HG03108 (cell line): ENCODE results near the gene CLNK.

ENCODE experiments used
- ATAC-seq: cut with Tn5 transposase; IDR thresholded peaks from one replicate; pipeline ENCODE4 v1.9.1; 2021; ENCODE audit warnings: moderate library complexity; ENCODE audit not compliant: unreplicated experiment

The CLNK gene

GRCh38 chr4:10460313-10461047, 224.1 kb downstream of the CLNK start:
- ATAC-seq: no peak

- ATAC-seq: no peak
These were observed 225.3 kb downstream of the CLNK start for GRCh38 chr4:10459305-10459704.

- ATAC-seq: no peak
These were observed 226.4 kb downstream of the CLNK start for GRCh38 chr4:10458177-10458576.

- peak; percentile 68 for ATAC-seq
These were observed 227.2 kb downstream of the CLNK start, which contains the start of gene ZNF518B for GRCh38 chr4:10457255-10457801. ZNF518B (minus strand) TSS chr4:10457426; CDS start chr4:10446328, 11,098 bp downstream.

- ATAC-seq: peak; percentile 56
These were observed 227.8 kb downstream of the CLNK start for GRCh38 chr4:10456595-10457254.

GRCh38 chr4:10456260-10456594, 228.3 kb downstream of the CLNK start:
- no peak for ATAC-seq

- ATAC-seq: no peak
These were observed 229.4 kb downstream of the CLNK start for GRCh38 chr4:10455133-10455532.

- no peak for ATAC-seq
These were observed 229.8 kb downstream of the CLNK start for GRCh38 chr4:10454726-10455125.

- no peak for ATAC-seq
These were observed 230.4 kb downstream of the CLNK start for GRCh38 chr4:10454121-10454520.

- no peak for ATAC-seq
These were observed 235.6 kb downstream of the CLNK start for GRCh38 chr4:10448991-10449390.

- no peak for ATAC-seq
These were observed 241.6 kb downstream of the CLNK start for GRCh38 chr4:10442976-10443375.

- no peak for ATAC-seq
These were observed 243.1 kb downstream of the CLNK start for GRCh38 chr4:10441512-10441911.

- ATAC-seq: no peak
These were observed 245.6 kb downstream of the CLNK start for GRCh38 chr4:10438924-10439323.

GRCh38 chr4:10437735-10438134, 246.8 kb downstream of the CLNK start:
- no peak for ATAC-seq
